Coronary artery (tissue), 2 donors: ENCODE measurements around the gene LYSET.

ENCODE experiments used
- DNase-seq: peaks from one replicate; pipeline ENCODE4 v3.0.0-alpha.2; 2017; ENCODE audit warnings: low spot score
- H3K27ac ChIP-seq, 2 donors: fragments of 200-600 bp; sonication (generic); one replicate each; pipeline ENCODE4 v1.5.1; 2016 to 2019
- H3K4me3 ChIP-seq: fragments of 200-600 bp; sonication (generic); 2 replicates; pipeline ENCODE4 v1.5.1; 2016; ENCODE audit warnings: mild to moderate bottlenecking, moderate library complexity
- TF ChIP-seq, protein P1 (sequence below): fragments of 200-600 bp; sonication (generic); IDR thresholded peaks from one replicate; pipeline ENCODE4 v1.5.1; 2019; ENCODE audit warnings: antibody characterized with exemption

Gene LYSET

DNA sequence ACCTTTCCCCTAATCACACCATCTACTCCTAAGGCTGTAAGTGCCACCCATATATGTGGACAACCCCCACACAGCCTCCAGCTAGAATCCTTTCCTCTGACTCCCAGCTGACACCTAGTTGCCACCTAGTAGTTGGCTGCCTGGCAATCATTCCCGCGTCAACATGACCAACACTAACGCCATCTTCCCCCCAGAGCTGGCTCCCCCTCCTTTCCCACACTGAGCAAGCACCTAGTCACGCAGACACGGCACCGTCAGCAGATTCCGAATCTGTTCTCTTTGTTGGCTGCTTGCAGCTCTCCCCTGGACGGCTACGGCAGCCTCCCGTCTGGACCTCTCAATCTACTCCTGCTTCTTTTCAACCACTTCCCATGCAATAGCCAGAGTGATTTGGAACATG lies 49.7 kb downstream of the LYSET start:
- no peak for DNase-seq
- no peak overlapping the region for H3K4me3 ChIP-seq
- H3K27ac ChIP-seq = no peak overlapping the region
- TF ChIP-seq, protein P1, sequence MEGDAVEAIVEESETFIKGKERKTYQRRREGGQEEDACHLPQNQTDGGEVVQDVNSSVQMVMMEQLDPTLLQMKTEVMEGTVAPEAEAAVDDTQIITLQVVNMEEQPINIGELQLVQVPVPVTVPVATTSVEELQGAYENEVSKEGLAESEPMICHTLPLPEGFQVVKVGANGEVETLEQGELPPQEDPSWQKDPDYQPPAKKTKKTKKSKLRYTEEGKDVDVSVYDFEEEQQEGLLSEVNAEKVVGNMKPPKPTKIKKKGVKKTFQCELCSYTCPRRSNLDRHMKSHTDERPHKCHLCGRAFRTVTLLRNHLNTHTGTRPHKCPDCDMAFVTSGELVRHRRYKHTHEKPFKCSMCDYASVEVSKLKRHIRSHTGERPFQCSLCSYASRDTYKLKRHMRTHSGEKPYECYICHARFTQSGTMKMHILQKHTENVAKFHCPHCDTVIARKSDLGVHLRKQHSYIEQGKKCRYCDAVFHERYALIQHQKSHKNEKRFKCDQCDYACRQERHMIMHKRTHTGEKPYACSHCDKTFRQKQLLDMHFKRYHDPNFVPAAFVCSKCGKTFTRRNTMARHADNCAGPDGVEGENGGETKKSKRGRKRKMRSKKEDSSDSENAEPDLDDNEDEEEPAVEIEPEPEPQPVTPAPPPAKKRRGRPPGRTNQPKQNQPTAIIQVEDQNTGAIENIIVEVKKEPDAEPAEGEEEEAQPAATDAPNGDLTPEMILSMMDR = no peak
